H1 (cell line): ENCODE data around the gene MAPK8IP1.

ENCODE experiments used
- BACH1 ChIP-seq: IDR thresholded peaks from 2 replicates; pipeline ENCODE4 v1.6.1; 2012; ENCODE audit warnings: low read length, improper control_type of control experiment
- BRCA1 ChIP-seq: IDR thresholded peaks from 2 replicates; pipeline ENCODE4 v1.6.1; 2012; ENCODE audit warnings: low read depth, low read length, improper control_type of control experiment
- CTCF ChIP-seq, 3 experiments: IDR thresholded peaks; 1 replicate in 2 of 3; 2 replicates in 1 of 3; pipeline versions ENCODE4 v1.5.1 to v1.6.1; 2011; ENCODE audit warnings: low read length in 3 of 3, mild to moderate bottlenecking in 3 of 3, inconsistent platforms in 2 of 3, low read depth in 1 of 3, moderate library complexity in 1 of 3; ENCODE audit not compliant: insufficient read depth in 1 of 3; ENCODE audit errors: control extremely low read depth in 1 of 3
- EP300 ChIP-seq, 2 experiments: IDR thresholded peaks; 1 replicate in 1 of 2; 2 replicates in 1 of 2; pipeline ENCODE4 v1.6.1; 2011 to 2012; ENCODE audit warnings: low read depth in 2 of 2, low read length in 2 of 2, mild to moderate bottlenecking in 2 of 2, borderline replicate concordance in 1 of 2, inconsistent platforms in 1 of 2, moderate library complexity in 1 of 2
- EZH2 ChIP-seq: fragments of 200-600 bp; sonication (generic); IDR thresholded peaks from 2 replicates; pipeline ENCODE4 v1.7.1; 2012; ENCODE audit warnings: low read depth, mild to moderate bottlenecking, moderate library complexity, low read length, inconsistent platforms; ENCODE audit not compliant: severe bottlenecking
- JUN ChIP-seq: IDR thresholded peaks from 2 replicates; pipeline ENCODE4 v1.6.1; 2011; ENCODE audit warnings: low read depth, mild to moderate bottlenecking, improper control_type of control experiment, low read length
- KDM1A ChIP-seq: fragments of 200-600, 300-600 bp; sonication (generic); IDR thresholded peaks from 2 replicates; pipeline ENCODE4 v1.7.1; 2016; ENCODE audit warnings: mild to moderate bottlenecking, low read length, borderline replicate concordance
- POLR2A ChIP-seq, 2 experiments: IDR thresholded peaks; 1 replicate in 1 of 2; 2 replicates in 1 of 2; pipeline ENCODE4 v1.6.1; 2011; ENCODE audit warnings: low read depth in 2 of 2, low read length in 2 of 2, mild to moderate bottlenecking in 2 of 2; ENCODE audit errors: control extremely low read depth in 1 of 2
- POLR2AphosphoS5 ChIP-seq: IDR thresholded peaks from 2 replicates; pipeline ENCODE4 v1.6.1; 2011; ENCODE audit warnings: low read depth, low read length
- RXRA ChIP-seq: IDR thresholded peaks from 2 replicates; pipeline ENCODE4 v1.6.1; 2011; ENCODE audit warnings: low read depth, mild to moderate bottlenecking, low read length, moderate library complexity; ENCODE audit not compliant: insufficient read depth
- TEAD4 ChIP-seq: IDR thresholded peaks from 2 replicates; pipeline ENCODE4 v1.6.1; 2012; ENCODE audit warnings: low read depth, low read length, inconsistent platforms, mixed read lengths
- USF2 ChIP-seq: IDR thresholded peaks from 2 replicates; pipeline ENCODE4 v1.6.1; 2011; ENCODE audit warnings: low read length, improper control_type of control experiment
- ZNF274 ChIP-seq: IDR thresholded peaks from 2 replicates; pipeline ENCODE4 v1.7.0; 2012; ENCODE audit warnings: low read length, borderline replicate concordance; ENCODE audit errors: extremely low read depth

GRCh38 chr11:45907911-45908370 is 22.5 kb downstream of the MAPK8IP1 start:
- TF ChIP-seq JUN (no peak), KDM1A (no peak), EZH2 (no peak), BRCA1 (no peak), CTCF (IDR thresholded peaks at IDR 0.05; ENCODE audit: control extremely low read depth in 1 of 3, insufficient read depth in 1 of 3, low read depth in 1 of 3, low read length in 3 of 3) (no peak), USF2 (no peak), BACH1 (no peak), RXRA (no peak), ZNF274 (no peak), POLR2AphosphoS5 (no peak; the same call in 1 of the 2 replicates), EP300 (IDR thresholded peaks at IDR 0.05; ENCODE audit: borderline replicate concordance in 1 of 2, low read depth in 2 of 2, low read length in 2 of 2) (no peak), POLR2A (IDR thresholded peaks at IDR 0.05; ENCODE audit: control extremely low read depth in 1 of 2, low read depth in 2 of 2, low read length in 2 of 2) (no peak), TEAD4 (no peak)
